H9 (cell line): ENCODE results near the gene LRFN3. TPM values are rescaled to one million over a fixed set of nuclear protein-coding genes. Genes with fewer than 3 reads are reported as not detected.

Experiments used
- DNase-seq: peaks from one replicate; pipeline ENCODE4 v3.0.0-alpha.2; 2017
- H2AFZ ChIP-seq: one replicate; pipeline ENCODE4 v1.6.1; 2013; ENCODE audit warnings: mild to moderate bottlenecking, low read length, control low read depth, moderate library complexity
- H2AK5ac ChIP-seq: 2 replicates; pipeline ENCODE4 v1.6.1; 2013; ENCODE audit warnings: low read length, control low read depth, mixed read lengths; ENCODE audit not compliant: insufficient read length
- H2BK120ac ChIP-seq: one replicate; pipeline ENCODE4 v1.6.1; 2013; ENCODE audit warnings: low read depth, mild to moderate bottlenecking, low read length, control low read depth, inconsistent platforms; ENCODE audit not compliant: poor library complexity, severe bottlenecking
- H2BK12ac ChIP-seq: 2 replicates; pipeline ENCODE4 v1.6.1; 2013; ENCODE audit warnings: low read length, control low read depth, mixed read lengths, low read depth; ENCODE audit not compliant: insufficient read length
- H2BK15ac ChIP-seq: 2 replicates; pipeline ENCODE4 v1.6.1; 2013; ENCODE audit warnings: low read depth, low read length, control low read depth
- H2BK20ac ChIP-seq: one replicate; pipeline ENCODE4 v1.6.1; 2013; ENCODE audit warnings: low read depth, mild to moderate bottlenecking, low read length, control low read depth, inconsistent platforms; ENCODE audit not compliant: poor library complexity, severe bottlenecking
- H2BK5ac ChIP-seq: 2 replicates; pipeline ENCODE4 v1.6.1; 2013; ENCODE audit warnings: low read length, control low read depth, mixed read lengths; ENCODE audit not compliant: insufficient read length
- H3K14ac ChIP-seq: 2 replicates; pipeline ENCODE4 v1.6.1; 2013; ENCODE audit warnings: low read length, control low read depth; ENCODE audit not compliant: insufficient read depth
- H3K18ac ChIP-seq: 2 replicates; pipeline ENCODE4 v1.6.1; 2013; ENCODE audit warnings: low read depth, mild to moderate bottlenecking, mixed read lengths, low read length, control low read depth; ENCODE audit not compliant: insufficient read length
- H3K23ac ChIP-seq: 2 replicates; pipeline ENCODE4 v1.6.1; 2013; ENCODE audit warnings: low read length, control low read depth, mixed read lengths, low read depth; ENCODE audit not compliant: insufficient read length
- H3K23me2 ChIP-seq: 2 replicates; pipeline ENCODE4 v1.6.1; 2013; ENCODE audit warnings: low read depth, mild to moderate bottlenecking, mixed read lengths, low read length, control low read depth; ENCODE audit not compliant: insufficient read length, poor library complexity, severe bottlenecking
- H3K27ac ChIP-seq: 2 replicates; pipeline ENCODE4 v1.5.1; 2013; ENCODE audit warnings: low read length, control low read depth, mixed read lengths, low read depth; ENCODE audit not compliant: insufficient read length
- H3K27me3 ChIP-seq: 2 replicates; pipeline ENCODE4 v1.6.1; 2013; ENCODE audit warnings: low read length, control low read depth, inconsistent platforms; ENCODE audit not compliant: insufficient read depth
- H3K4ac ChIP-seq: 2 replicates; pipeline ENCODE4 v1.6.1; 2013; ENCODE audit warnings: low read depth, mild to moderate bottlenecking, control low read depth, inconsistent platforms, low read length, moderate library complexity
- H3K4me1 ChIP-seq: 2 replicates; pipeline ENCODE4 v1.6.1; 2013; ENCODE audit warnings: low read length, control low read depth, inconsistent platforms; ENCODE audit not compliant: insufficient read depth
- H3K4me2 ChIP-seq: 2 replicates; pipeline ENCODE4 v1.6.1; 2013; ENCODE audit warnings: low read length, control low read depth, mixed read lengths; ENCODE audit not compliant: insufficient read length, insufficient read depth
- H3K56ac ChIP-seq: 2 replicates; pipeline ENCODE4 v1.6.1; 2013; ENCODE audit warnings: low read depth, mild to moderate bottlenecking, mixed read lengths, low read length, control low read depth; ENCODE audit not compliant: insufficient read length
- H3K79me1 ChIP-seq: 2 replicates; pipeline ENCODE4 v1.6.1; 2013; ENCODE audit warnings: low read depth, mild to moderate bottlenecking, moderate library complexity, low read length, control low read depth, inconsistent platforms; ENCODE audit not compliant: insufficient read depth, poor library complexity, severe bottlenecking
- H3K79me2 ChIP-seq: 2 replicates; pipeline ENCODE4 v1.6.1; 2013; ENCODE audit warnings: low read length, control low read depth, inconsistent platforms; ENCODE audit not compliant: insufficient read depth
- H3K9ac ChIP-seq: 2 replicates; pipeline ENCODE4 v1.6.1; 2013; ENCODE audit warnings: low read length, control low read depth, mixed read lengths; ENCODE audit not compliant: insufficient read length; ENCODE audit errors: extremely low read depth
- H3K9me3 ChIP-seq: one replicate; pipeline ENCODE4 v1.6.1; 2013; ENCODE audit warnings: low read depth, low read length, inconsistent platforms; ENCODE audit not compliant: control insufficient read depth
- H3T11ph ChIP-seq: one replicate; pipeline ENCODE4 v1.6.1; 2013; ENCODE audit warnings: mild to moderate bottlenecking, low read length, control low read depth, inconsistent platforms
- H4K20me1 ChIP-seq: one replicate; pipeline ENCODE4 v1.6.1; 2013; ENCODE audit not compliant: control insufficient read depth, insufficient read length, insufficient read depth
- H4K5ac ChIP-seq: 2 replicates; pipeline ENCODE4 v1.6.1; 2013; ENCODE audit warnings: low read depth, mild to moderate bottlenecking, mixed read lengths, low read length, control low read depth; ENCODE audit not compliant: insufficient read length
- H4K8ac ChIP-seq: replicated peaks from 2 replicates; pipeline ENCODE4 v1.6.1; 2013; ENCODE audit warnings: low read length, control low read depth, mixed read lengths, low read depth; ENCODE audit not compliant: insufficient read length
- H4K91ac ChIP-seq: 2 replicates; pipeline ENCODE4 v1.6.1; 2013; ENCODE audit warnings: low read depth, mild to moderate bottlenecking, moderate library complexity, mixed read lengths, low read length, control low read depth; ENCODE audit not compliant: insufficient read length
- H3K27ac Mint-ChIP-seq, 3 experiments: 2 replicates in 2 of 3; 3 replicates in 1 of 3; pipeline ENCODE4 v1.8.0; 2020 to 2021; ENCODE audit warnings: mixed read lengths in 3 of 3, mild to moderate bottlenecking in 1 of 3, moderate library complexity in 1 of 3
- H3K27me3 Mint-ChIP-seq: 2 replicates; pipeline ENCODE4 v1.8.0; 2021; ENCODE audit warnings: low read depth, mild to moderate bottlenecking, moderate library complexity, mixed read lengths
- H3K36me3 Mint-ChIP-seq, 3 experiments: 2 replicates in 2 of 3; 3 replicates in 1 of 3; pipeline ENCODE4 v1.8.0; 2020 to 2021; ENCODE audit warnings: low read depth in 3 of 3, mixed read lengths in 3 of 3; ENCODE audit not compliant: insufficient read depth in 1 of 3
- H3K4me1 Mint-ChIP-seq, 2 experiments: 2 replicates each; pipeline ENCODE4 v1.8.0; 2020; ENCODE audit warnings: mixed read lengths in 2 of 2
- H3K4me3 Mint-ChIP-seq, 2 experiments: 2 replicates in 1 of 2; 3 replicates in 1 of 2; pipeline ENCODE4 v1.8.0; 2020 to 2021; ENCODE audit warnings: mild to moderate bottlenecking in 2 of 2, mixed read lengths in 2 of 2, moderate library complexity in 1 of 2
- H3K9me3 Mint-ChIP-seq, 2 experiments: 2 replicates in 1 of 2; 3 replicates in 1 of 2; pipeline ENCODE4 v1.8.0; 2020; ENCODE audit warnings: mild to moderate bottlenecking in 2 of 2, mixed read lengths in 2 of 2, moderate library complexity in 1 of 2
- CTCF ChIP-seq: fragments of 200-600 bp; sonication (generic); conservative IDR thresholded peaks from 3 replicates; pipeline ENCODE4 v1.8.0; 2021; ENCODE audit warnings: antibody characterized with exemption, mild to moderate bottlenecking
- WGBS: extraction: QIAGEN DNeasy Blood & Tissue Kit; methylation state at CpG from one replicate; pipeline ENCODE4 v1.1.7; 2013; ENCODE audit warnings: missing lambda C conversion rate, low lambda C conversion rate, mixed read lengths; ENCODE audit not compliant: insufficient read length; ENCODE audit errors: extremely low coverage; 5-methylcytosine and 5-hydroxymethylcytosine counted together
- total RNA-seq: library from RNA; stranded (reverse); gene quantifications from 2 replicates; pipeline ENCODE4 v1.2.1, GENCODE V29; 2021

The LRFN3 gene
- total RNA-seq, 1 experiment from 2014 or later = 20.5 TPM

- H4K91ac ChIP-seq = no peak overlapping the region
- H2AK5ac ChIP-seq = no peak overlapping the region
- H3K79me2 ChIP-seq = no peaks in the 10 kb centered on the region
- peaks cover 2% of the 10 kb centered on the region; the same call in 1 of the 2 replicates for H3K4me1 ChIP-seq
- H3K9ac ChIP-seq = no peak overlapping the region
- H3K4me2 ChIP-seq = no peak overlapping the region
- H2BK12ac ChIP-seq = no peak overlapping the region
- H3K4ac ChIP-seq = no peak overlapping the region
- H2AFZ ChIP-seq = no peak overlapping the region
- H2BK120ac ChIP-seq = no peak overlapping the region
- DNase-seq = no peak
- H3K27ac Mint-ChIP-seq = no peak overlapping the region
- no peak overlapping the region for H4K8ac ChIP-seq
- H3T11ph ChIP-seq = no peak overlapping the region
- H3K9me3 ChIP-seq = no peaks in the 10 kb centered on the region
- no peak overlapping the region for H2BK15ac ChIP-seq
- no peak overlapping the region for H2BK5ac ChIP-seq
- H3K27me3 Mint-ChIP-seq = no peaks in the 10 kb centered on the region; the same call in 1 of the 2 replicates
- no peaks in the 10 kb centered on the region for H3K27me3 ChIP-seq
- no peak overlapping the region for H4K5ac ChIP-seq
- H3K79me1 ChIP-seq = no peaks in the 10 kb centered on the region
- peak overlapping the region; percentile 59; the same call in 1 of the 2 replicates for H3K14ac ChIP-seq
- no CpG with 5 or more reads among the region's 10 CpGs for WGBS
- H3K4me3 Mint-ChIP-seq = peak overlapping the region in 1 of 2 experiments; percentile 8; a peak in 1 of 5 replicates
- no peak overlapping the region for H3K23ac ChIP-seq
- H2BK20ac ChIP-seq = no peak overlapping the region
- H3K18ac ChIP-seq = no peak overlapping the region
- H3K56ac ChIP-seq = no peak overlapping the region
- no peaks in the 10 kb centered on the region for H3K23me2 ChIP-seq
- peaks cover 4 to 23% of the 10 kb centered on the region in 2 experiments for H3K4me1 Mint-ChIP-seq
- H3K36me3 Mint-ChIP-seq = no peaks in the 10 kb centered on the region
- H3K27ac ChIP-seq = no peak overlapping the region
- no peaks in the 10 kb centered on the region for H4K20me1 ChIP-seq
- H3K9me3 Mint-ChIP-seq = no peaks in the 10 kb centered on the region; a peak in 1 of 5 replicates
- no peak for TF ChIP-seq CTCF
Observed at GRCh38 chr19:35908973-35909683, 27.0 kb upstream of the LRFN3 start.
